NCI-H2171 (cell line): ENCODE measurements around the gene HOXA13.

ENCODE experiments used
- DNase-seq: peaks from one replicate; lab custom pipeline; 2025; lab: John Stamatoyannopoulos, UW

HOXA13 gene

GRCh38 chr7:27237735-27238334 lies 37.9 kb upstream of the HOXA13 start:
- no peak for DNase-seq

- peak; percentile 67 for DNase-seq
These were observed 35.8 kb upstream of the HOXA13 start for GRCh38 chr7:27235387-27236311.

GRCh38 chr7:27229448-27229847 lies 29.6 kb upstream of the HOXA13 start:
- DNase-seq: no peak

GRCh38 chr7:27224983-27225934 lies 25.4 kb upstream of the HOXA13 start:
- DNase-seq: no peak

- no peak for DNase-seq
These were observed 24.2 kb upstream of the HOXA13 start for GRCh38 chr7:27223941-27224575.

GRCh38 chr7:27221201-27221797 lies 21.4 kb upstream of the HOXA13 start:
- DNase-seq: no peak

GRCh38 chr7:27220440-27220955 lies 20.6 kb upstream of the HOXA13 start:
- DNase-seq: no peak

GRCh38 chr7:27219821-27220220 lies 19.9 kb upstream of the HOXA13 start:
- no peak for DNase-seq

GRCh38 chr7:27217951-27218350 lies 18.1 kb upstream of the HOXA13 start:
- no peak for DNase-seq

- no peak for DNase-seq
These were observed 15.5 kb upstream of the HOXA13 start for GRCh38 chr7:27215356-27215755.

- DNase-seq: no peak
These were observed 14.5 kb upstream of the HOXA13 start for GRCh38 chr7:27214239-27214950.

GRCh38 chr7:27213433-27214238 lies 13.7 kb upstream of the HOXA13 start:
- DNase-seq: no peak

GRCh38 chr7:27212497-27213432 lies 12.9 kb upstream of the HOXA13 start:
- no peak for DNase-seq

- DNase-seq: no peak
These were observed 11.9 kb upstream of the HOXA13 start for GRCh38 chr7:27211764-27212204.

GRCh38 chr7:27211084-27211446 lies 11.2 kb upstream of the HOXA13 start:
- DNase-seq: no peak

- DNase-seq: no peak
These were observed 10.7 kb upstream of the HOXA13 start for GRCh38 chr7:27210441-27211083.

- no peak for DNase-seq
These were observed 10.1 kb upstream of the HOXA13 start for GRCh38 chr7:27209933-27210440.

- DNase-seq: no peak
These were observed 9.1 kb upstream of the HOXA13 start for GRCh38 chr7:27208998-27209397.
